Measurements from ENCODE around the gene CNBD2. TPM values are rescaled to one million over a fixed set of nuclear protein-coding genes. Genes with fewer than 3 reads are reported as not detected.
"Not testable (repeated sequence)": the region's sequence is repeated elsewhere in the genome, so short reads cannot be mapped to it uniquely, and the experiment has no call there.

CNBD2 gene
- total RNA-seq, 2 donors from 2014 or later, result 11.7 to 16.6 TPM

DNA sequence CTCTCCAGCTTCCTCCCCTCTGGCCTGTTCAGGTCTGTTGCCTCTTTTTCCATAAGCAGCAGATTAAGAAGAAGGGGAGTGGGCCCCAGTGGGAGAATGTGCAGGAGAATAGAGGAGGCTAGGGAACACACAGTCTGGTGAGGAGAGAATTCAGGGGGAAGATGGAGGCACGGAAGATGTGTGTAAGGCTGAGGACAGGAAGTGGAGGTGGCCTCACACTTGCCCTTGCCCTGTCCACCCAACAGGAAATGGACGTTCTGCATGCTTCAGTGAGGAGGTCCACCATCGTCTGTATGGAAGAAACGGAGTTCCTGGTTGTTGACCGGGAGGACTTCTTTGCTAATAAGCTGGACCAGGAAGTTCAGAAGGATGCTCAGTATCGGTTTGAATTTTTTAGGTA, 16.0 kb downstream of the CNBD2 start:
- DNase-seq (no peak), ATAC-seq (no peak)
- H3K9me3 ChIP-seq (ENCODE audit: control insufficient read depth, low read length, poor library complexity, severe bottlenecking), result no peaks in the 10 kb centered on the region
- no peak overlapping the region for H3K27ac Mint-ChIP-seq
- no peak overlapping the region for H3K4me3 Mint-ChIP-seq
- H3K27me3 Mint-ChIP-seq, result peaks cover 39% of the 10 kb centered on the region
- H3K36me3 Mint-ChIP-seq (ENCODE audit: low read depth), result peaks cover 9% of the 10 kb centered on the region
- H3K4me1 Mint-ChIP-seq, result peaks cover 5% of the 10 kb centered on the region

DNA sequence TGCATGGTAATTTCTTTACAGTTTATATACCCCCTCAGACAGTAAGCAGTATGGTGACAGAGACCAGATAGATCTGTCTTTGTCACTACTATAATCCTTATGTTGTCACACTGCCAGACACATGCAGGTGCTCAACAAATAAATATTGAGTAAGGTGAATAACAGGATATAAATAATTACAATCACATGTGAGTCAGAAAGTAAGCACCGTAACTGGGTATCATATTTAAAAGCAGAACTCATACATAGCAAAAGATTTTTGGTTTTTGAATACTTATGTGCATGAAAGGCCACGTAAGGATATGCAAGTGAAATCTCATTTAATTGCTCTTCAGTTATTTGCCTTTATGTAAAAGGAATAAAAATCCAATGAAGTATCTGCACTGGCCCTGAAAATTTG, 17.4 kb downstream of the CNBD2 start:
- Mint-ChIP-seq H3K4me1 (peaks cover 5% of the 10 kb centered on the region), H3K27ac (no peak overlapping the region), H3K27me3 (peaks cover 36% of the 10 kb centered on the region), H3K36me3 (ENCODE audit: low read depth) (peaks cover 9% of the 10 kb centered on the region), H3K4me3 (no peak overlapping the region)
- ATAC-seq, result no peak
- no peak for DNase-seq
- no peaks in the 10 kb centered on the region for H3K9me3 ChIP-seq (ENCODE audit: control insufficient read depth, low read length, poor library complexity, severe bottlenecking)

DNA sequence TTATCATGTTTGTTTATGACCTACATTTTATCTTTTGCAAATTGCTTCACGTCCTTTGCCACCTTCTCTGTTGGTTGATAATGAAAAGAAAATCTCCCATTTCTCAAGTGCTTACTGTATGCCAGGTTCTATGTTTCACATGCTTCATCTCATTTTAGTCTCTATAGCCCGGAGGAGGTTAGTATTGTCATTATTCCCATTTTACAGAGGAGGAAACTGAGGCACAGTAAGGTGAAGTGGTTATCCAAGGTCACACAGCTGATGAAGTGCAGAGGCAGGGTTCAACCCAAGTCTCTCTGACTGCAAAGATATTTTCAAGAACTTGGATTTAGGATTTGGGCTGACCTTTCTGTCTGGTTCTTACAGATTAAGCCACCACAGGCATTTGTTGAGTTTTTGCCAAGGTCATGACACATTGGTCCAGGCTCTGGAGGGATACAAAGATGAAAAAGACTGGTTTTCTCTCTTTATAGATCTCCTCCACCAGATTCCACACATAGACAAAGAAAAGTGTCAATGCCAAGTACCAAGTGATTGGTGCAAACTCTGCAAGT, 20.6 kb downstream of the CNBD2 start:
- H3K4me1 Mint-ChIP-seq, result peaks cover 9% of the 10 kb centered on the region
- peaks cover 22% of the 10 kb centered on the region for H3K27me3 Mint-ChIP-seq
- no peak overlapping the region for H3K27ac Mint-ChIP-seq
- peaks cover 4% of the 10 kb centered on the region for H3K36me3 Mint-ChIP-seq (ENCODE audit: low read depth)
- no peaks in the 10 kb centered on the region for H3K9me3 ChIP-seq (ENCODE audit: control insufficient read depth, low read length, poor library complexity, severe bottlenecking)
- no peak overlapping the region for H3K4me3 Mint-ChIP-seq
- ATAC-seq, result no peak
- no peak for DNase-seq

DNA sequence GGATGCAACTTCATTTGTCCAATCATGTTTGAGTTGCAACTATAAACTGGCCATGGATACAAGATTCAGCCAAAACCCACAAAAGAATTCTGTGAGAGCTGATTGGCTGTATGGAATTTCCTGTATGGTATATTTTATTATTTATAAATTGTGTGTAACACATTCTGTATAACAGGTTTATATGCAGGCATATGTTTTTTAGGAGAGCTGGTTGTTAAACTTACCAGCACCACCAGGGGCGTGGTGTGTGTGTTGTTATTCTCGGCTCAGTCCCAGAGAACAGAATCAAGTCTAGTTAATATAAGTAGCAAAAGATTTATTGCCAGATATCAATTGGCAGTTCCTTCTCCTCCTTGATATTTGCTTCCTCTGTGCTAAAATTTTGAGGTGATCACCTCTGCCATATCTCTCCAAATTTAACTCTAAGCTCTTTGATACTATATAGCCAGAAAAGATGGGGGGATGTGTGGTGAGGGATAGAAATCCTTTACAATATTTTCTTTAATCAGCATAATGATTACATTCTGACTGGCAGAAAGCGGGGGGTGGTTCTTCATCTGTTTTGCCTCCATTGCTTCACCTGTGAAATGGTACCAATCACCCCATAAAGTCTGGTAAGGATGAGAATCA, 22.9 kb downstream of the CNBD2 start:
- H3K4me1 Mint-ChIP-seq, result peaks cover 9% of the 10 kb centered on the region
- H3K4me3 Mint-ChIP-seq, result no peak overlapping the region
- H3K27ac Mint-ChIP-seq, result no peak overlapping the region
- H3K36me3 Mint-ChIP-seq (ENCODE audit: low read depth), result peaks cover 4% of the 10 kb centered on the region
- ATAC-seq, result no peak
- no peaks in the 10 kb centered on the region for H3K9me3 ChIP-seq (ENCODE audit: control insufficient read depth, low read length, poor library complexity, severe bottlenecking)
- no peak for DNase-seq
- H3K27me3 Mint-ChIP-seq, result peaks cover 21% of the 10 kb centered on the region

DNA sequence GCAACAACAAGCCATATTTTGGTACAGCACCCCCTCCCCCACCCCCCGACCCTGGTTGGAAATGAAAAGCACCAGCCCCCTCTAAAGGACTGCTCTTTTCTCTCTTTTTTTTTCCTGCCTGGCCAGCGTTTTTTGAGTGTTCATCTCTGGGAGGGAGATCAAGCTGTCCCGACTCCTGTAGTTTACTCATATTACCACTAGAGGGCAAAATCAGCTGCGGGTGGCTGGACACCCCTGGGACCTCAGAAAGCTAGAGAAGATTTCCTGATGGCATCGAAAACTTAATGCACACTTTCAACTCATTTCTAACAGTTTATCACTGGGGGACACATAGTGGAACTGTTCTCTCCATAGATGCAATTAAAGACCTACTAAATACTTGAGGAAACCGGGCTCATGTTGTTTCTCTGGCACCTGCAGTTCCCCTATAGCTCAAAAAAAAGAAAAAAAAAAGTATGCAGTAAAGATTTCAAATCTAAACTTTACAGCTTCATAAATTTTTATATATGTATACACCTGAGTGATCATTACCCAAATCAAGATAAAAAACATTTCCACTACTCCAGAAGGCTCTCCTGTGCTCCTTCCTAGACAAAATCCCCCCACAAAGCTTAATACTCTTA, 24.4 kb downstream of the CNBD2 start:
- peak; percentile 86 for ATAC-seq
- peak in 2 of 3 donors; percentile 11 to 33 for DNase-seq
- peaks cover 9% of the 10 kb centered on the region for H3K4me1 Mint-ChIP-seq
- H3K36me3 Mint-ChIP-seq (ENCODE audit: low read depth), result peaks cover 2% of the 10 kb centered on the region
- H3K27me3 Mint-ChIP-seq, result peaks cover 17% of the 10 kb centered on the region
- H3K4me3 Mint-ChIP-seq, result peak overlapping the region; percentile 45
- H3K27ac Mint-ChIP-seq, result no peak overlapping the region
- no peaks in the 10 kb centered on the region for H3K9me3 ChIP-seq (ENCODE audit: control insufficient read depth, low read length, poor library complexity, severe bottlenecking)

DNA sequence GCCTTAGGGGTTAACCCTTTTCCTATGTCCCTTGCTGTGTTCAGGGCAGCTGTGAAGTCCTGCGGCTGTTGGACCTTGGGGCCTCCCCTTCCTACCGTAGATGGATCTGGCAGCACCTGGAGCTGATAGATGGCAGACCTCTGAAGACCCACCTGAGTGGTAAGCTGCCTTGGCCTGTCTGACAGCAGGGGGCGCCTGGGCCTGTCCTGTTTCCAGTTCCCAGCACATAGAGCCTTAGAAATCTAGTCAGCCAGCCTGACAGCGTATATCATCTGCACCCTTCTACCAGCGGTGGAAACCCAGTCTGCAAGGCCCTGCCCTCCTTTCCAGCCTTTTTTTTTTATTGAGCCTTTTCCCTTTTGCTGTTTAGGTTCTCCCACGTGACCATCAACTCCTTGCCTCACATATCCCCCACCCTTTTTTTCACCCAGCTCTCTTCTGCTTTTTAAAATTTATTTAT, 26.6 kb downstream of the CNBD2 start:
- no peaks in the 10 kb centered on the region for H3K36me3 Mint-ChIP-seq (ENCODE audit: low read depth)
- peak; percentile 85 for ATAC-seq
- no peaks in the 10 kb centered on the region for H3K9me3 ChIP-seq (ENCODE audit: control insufficient read depth, low read length, poor library complexity, severe bottlenecking)
- DNase-seq, result peak; percentile 57 to 72 (median 60)
- H3K27me3 Mint-ChIP-seq, result peaks cover 2% of the 10 kb centered on the region
- H3K4me1 Mint-ChIP-seq, result peaks cover 9% of the 10 kb centered on the region
- H3K27ac Mint-ChIP-seq, result no peak overlapping the region
- no peak overlapping the region for H3K4me3 Mint-ChIP-seq

DNA sequence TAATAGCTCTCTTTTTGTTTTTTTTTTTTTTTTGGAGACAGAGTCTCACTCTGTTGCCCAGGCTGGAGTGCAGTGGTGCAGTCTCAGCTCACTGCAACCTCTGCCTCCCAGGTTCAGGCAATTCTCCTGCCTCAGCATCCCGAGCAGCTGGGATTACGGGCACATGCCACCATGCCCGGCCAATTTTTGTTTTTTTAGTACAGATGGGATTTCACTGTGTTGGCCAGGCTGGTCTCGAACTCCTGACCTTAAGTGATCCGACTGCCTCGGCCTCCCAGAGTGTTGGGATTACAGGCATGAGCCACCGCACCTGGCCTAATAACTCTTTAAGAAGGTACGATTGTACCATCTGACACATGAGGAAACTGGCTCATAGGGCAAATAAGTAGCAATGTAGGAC, 28.1 kb downstream of the CNBD2 start:
- DNase-seq; ATAC-seq; H3K27ac Mint-ChIP-seq; H3K36me3 Mint-ChIP-seq (ENCODE audit: low read depth); H3K9me3 ChIP-seq (ENCODE audit: control insufficient read depth, low read length, poor library complexity, severe bottlenecking); H3K27me3 Mint-ChIP-seq; H3K4me1 Mint-ChIP-seq; H3K4me3 Mint-ChIP-seq: not testable (repeated sequence)

DNA sequence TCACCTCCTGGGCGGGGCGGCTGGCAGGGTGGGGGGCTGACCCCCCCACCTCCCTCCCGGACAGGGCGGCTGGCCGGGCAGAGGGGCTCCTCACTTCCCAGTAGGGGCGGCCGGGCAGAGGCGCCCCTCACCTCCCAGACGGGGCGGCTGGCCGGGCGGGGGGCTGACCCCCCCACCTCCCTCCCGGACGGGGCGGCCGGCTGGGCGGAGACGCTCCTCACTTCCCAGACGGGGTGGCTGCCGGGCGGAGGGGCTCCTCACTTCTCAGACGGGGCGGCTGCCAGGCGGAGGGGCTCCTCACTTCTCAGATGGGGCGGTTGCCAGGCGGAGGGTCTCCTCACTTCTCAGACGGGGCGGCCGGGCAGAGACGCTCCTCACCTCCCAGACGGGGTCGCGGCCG, 32.9 kb downstream of the CNBD2 start:
- DNase-seq; H3K4me1 Mint-ChIP-seq; H3K27me3 Mint-ChIP-seq; ATAC-seq; H3K36me3 Mint-ChIP-seq (ENCODE audit: low read depth); H3K9me3 ChIP-seq (ENCODE audit: control insufficient read depth, low read length, poor library complexity, severe bottlenecking); H3K4me3 Mint-ChIP-seq; H3K27ac Mint-ChIP-seq: not testable (repeated sequence)

DNA sequence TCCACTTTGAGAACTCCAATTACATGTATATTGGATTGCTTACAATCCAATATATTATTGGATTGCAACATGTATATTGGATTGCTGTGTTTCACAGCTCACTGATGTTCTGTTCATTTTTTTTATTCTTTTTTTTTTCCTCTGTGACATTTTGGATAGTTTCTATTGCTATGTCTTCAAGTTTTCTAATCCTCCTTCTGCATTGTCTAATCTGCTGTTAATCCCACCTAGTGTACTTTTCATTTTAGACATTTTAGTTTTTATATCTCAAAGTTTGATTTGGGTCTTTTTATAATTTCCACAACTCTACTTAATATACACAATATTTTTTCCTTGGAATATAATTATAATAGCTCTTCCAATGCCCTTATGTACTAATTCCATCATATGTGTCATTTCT, 34.5 kb downstream of the CNBD2 start:
- Mint-ChIP-seq H3K4me1 (no peaks in the 10 kb centered on the region), H3K4me3 (no peak overlapping the region), H3K27ac (no peak overlapping the region), H3K27me3 (peaks cover 16% of the 10 kb centered on the region), H3K36me3 (ENCODE audit: low read depth) (no peaks in the 10 kb centered on the region)
- DNase-seq (no peak), ATAC-seq (no peak)
- H3K9me3 ChIP-seq (ENCODE audit: control insufficient read depth, low read length, poor library complexity, severe bottlenecking), result no peaks in the 10 kb centered on the region

DNA sequence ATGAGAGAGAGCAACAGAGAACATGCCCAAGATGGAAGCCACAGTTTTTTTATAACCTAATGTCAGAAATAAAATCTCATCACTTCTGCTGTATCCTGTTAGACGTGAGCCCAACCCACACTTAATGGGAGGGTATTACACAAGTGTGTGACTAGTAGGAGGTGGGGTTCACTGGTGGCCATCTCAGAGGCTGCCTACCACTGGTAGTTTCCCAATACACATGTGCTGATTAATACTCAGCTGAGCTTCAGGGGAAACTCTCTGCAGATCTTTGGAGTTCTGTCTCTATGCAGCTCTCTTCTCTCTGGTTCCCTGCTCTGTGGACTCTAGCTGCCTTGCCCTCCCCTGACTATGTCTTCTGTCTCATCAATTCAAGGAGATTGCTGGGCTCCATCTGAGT, 35.7 kb downstream of the CNBD2 start:
- Mint-ChIP-seq H3K27ac (no peak overlapping the region), H3K4me1 (no peaks in the 10 kb centered on the region), H3K27me3 (peaks cover 22% of the 10 kb centered on the region), H3K36me3 (ENCODE audit: low read depth) (no peaks in the 10 kb centered on the region), H3K4me3 (no peak overlapping the region)
- DNase-seq (no peak), ATAC-seq (no peak)
- no peaks in the 10 kb centered on the region for H3K9me3 ChIP-seq (ENCODE audit: control insufficient read depth, low read length, poor library complexity, severe bottlenecking)

DNA sequence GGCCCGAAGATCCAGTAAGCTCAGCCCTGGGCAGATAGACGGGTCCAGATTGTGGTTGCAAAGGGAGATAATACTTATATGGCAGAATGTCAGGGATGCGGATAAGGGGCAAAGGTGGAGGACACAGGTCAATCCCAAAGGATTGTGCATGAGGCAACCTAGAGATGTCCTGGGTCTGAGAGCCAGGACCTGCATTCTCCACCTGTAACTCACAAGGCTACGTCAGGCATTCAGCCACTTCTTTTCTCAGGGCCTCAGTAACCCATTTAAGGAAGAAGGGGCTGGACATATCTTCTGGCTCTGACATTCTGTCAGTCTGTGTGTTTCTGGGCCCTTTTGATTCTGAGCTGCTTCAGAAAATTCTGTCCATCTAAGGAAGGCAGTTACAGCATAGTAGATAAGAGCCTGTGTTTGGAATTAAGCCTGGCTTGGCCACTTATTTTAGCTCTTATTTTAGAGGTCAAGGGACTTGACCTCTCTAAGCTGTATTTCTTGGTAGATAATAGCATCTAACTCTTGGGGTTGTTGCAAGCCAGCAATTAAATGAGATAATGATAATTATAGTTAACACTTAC, 40.2 kb downstream of the CNBD2 start:
- Mint-ChIP-seq H3K36me3 (ENCODE audit: low read depth) (no peaks in the 10 kb centered on the region), H3K27me3 (peaks cover 22% of the 10 kb centered on the region), H3K4me1 (no peaks in the 10 kb centered on the region), H3K4me3 (no peak overlapping the region), H3K27ac (no peak overlapping the region)
- H3K9me3 ChIP-seq (ENCODE audit: control insufficient read depth, low read length, poor library complexity, severe bottlenecking), result no peaks in the 10 kb centered on the region
- ATAC-seq (no peak), DNase-seq (no peak)

DNA sequence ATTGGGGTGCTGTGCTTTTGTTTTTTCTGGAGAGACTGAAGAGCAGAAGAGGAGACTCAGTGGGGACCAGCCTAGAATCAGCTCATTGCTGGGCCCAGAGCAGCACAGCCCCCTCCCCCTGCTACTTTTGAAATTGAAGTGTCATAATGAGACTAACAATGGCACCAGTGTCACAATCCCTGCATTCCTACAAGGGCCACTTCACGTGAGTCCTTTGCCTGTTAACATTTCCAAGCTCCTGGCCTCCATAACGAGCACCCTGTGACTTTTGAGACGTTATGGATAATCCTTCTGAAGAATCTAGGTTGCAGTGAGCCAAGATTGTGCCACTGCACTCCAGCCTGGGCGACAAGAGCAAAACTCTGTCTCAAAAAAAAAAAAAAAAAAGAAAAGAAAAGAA, 41.7 kb downstream of the CNBD2 start:
- peaks cover 22% of the 10 kb centered on the region for H3K27me3 Mint-ChIP-seq
- H3K27ac Mint-ChIP-seq, result no peak overlapping the region
- no peaks in the 10 kb centered on the region for H3K36me3 Mint-ChIP-seq (ENCODE audit: low read depth)
- no peaks in the 10 kb centered on the region for H3K9me3 ChIP-seq (ENCODE audit: control insufficient read depth, low read length, poor library complexity, severe bottlenecking)
- H3K4me3 Mint-ChIP-seq, result no peak overlapping the region
- no peaks in the 10 kb centered on the region for H3K4me1 Mint-ChIP-seq
- DNase-seq, result no peak
- no peak for ATAC-seq

DNA sequence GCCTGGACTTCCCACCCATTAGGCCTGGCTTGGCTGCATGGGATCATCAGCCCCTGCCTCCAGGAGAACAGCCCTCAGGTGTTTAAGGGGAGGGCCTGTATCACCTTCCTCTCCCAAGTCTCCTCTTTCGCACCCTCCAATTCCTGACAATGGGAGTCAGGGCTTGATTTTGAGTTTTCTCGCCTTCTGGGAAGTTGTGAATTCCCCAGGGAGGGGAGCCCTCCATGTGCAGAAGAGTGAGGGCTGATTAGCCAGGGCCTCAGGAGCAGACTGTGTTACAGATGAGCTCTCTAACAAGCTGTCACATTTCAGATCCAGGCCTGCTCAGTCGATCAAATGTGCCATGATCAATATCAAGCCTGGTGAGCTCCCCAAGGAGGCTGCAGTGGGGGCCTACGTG, 42.4 kb downstream of the CNBD2 start:
- DNase-seq, result no peak
- H3K4me1 Mint-ChIP-seq, result no peaks in the 10 kb centered on the region
- no peak overlapping the region for H3K4me3 Mint-ChIP-seq
- H3K36me3 Mint-ChIP-seq (ENCODE audit: low read depth), result no peaks in the 10 kb centered on the region
- ATAC-seq, result no peak
- H3K27ac Mint-ChIP-seq, result no peak overlapping the region
- peaks cover 18% of the 10 kb centered on the region for H3K27me3 Mint-ChIP-seq
- H3K9me3 ChIP-seq (ENCODE audit: control insufficient read depth, low read length, poor library complexity, severe bottlenecking), result no peaks in the 10 kb centered on the region

Measured in T-helper 17 cell (primary cell).